Neural cell (in vitro differentiated cells): Measurements from ENCODE around the gene DCAF6.

Source experiments
- CTCF ChIP-seq: fragments of 450-650 bp; IDR thresholded peaks from 2 replicates; pipeline ENCODE4 v1.5.1; 2014; ENCODE audit warnings: antibody characterized with exemption, mild to moderate bottlenecking, moderate library complexity; ENCODE audit not compliant: poor library complexity, severe bottlenecking
- EP300 ChIP-seq: fragments of 450-650 bp; conservative IDR thresholded peaks from 2 replicates; pipeline ENCODE4 v1.6.1; 2014; ENCODE audit warnings: antibody characterized with exemption, mild to moderate bottlenecking, moderate library complexity; ENCODE audit not compliant: poor library complexity, severe bottlenecking
- EZH2 ChIP-seq: fragments of 200-600, 300-800 bp; shearing (Covaris generic), sonication (generic); IDR thresholded peaks from 2 replicates; pipeline ENCODE4 v1.6.1; 2014; ENCODE audit warnings: antibody characterized with exemption, low read length, borderline replicate concordance, mild to moderate bottlenecking; ENCODE audit not compliant: insufficient read depth, poor library complexity, severe bottlenecking
- MXI1 ChIP-seq: fragments of 450-650 bp; conservative IDR thresholded peaks from 2 replicates; pipeline ENCODE4 v1.6.1; 2014; ENCODE audit warnings: antibody characterized with exemption, mild to moderate bottlenecking; ENCODE audit not compliant: poor library complexity, severe bottlenecking
- POLR2AphosphoS5 ChIP-seq: IDR thresholded peaks from 2 replicates; pipeline ENCODE4 v1.6.1; 2012
- RAD21 ChIP-seq: fragments of 450-650 bp; conservative IDR thresholded peaks from 2 replicates; pipeline ENCODE4 v1.6.1; 2014; ENCODE audit warnings: antibody characterized with exemption, mild to moderate bottlenecking, moderate library complexity
- REST ChIP-seq: IDR thresholded peaks from 2 replicates; pipeline ENCODE4 v1.6.1; 2012; ENCODE audit warnings: borderline replicate concordance
- SMC3 ChIP-seq: fragments of 450-650 bp; conservative IDR thresholded peaks from 2 replicates; pipeline ENCODE4 v1.6.1; 2014; ENCODE audit warnings: antibody characterized with exemption, mild to moderate bottlenecking, moderate library complexity; ENCODE audit not compliant: poor library complexity
- TAF1 ChIP-seq: IDR thresholded peaks from 2 replicates; pipeline ENCODE4 v1.6.1; 2012; ENCODE audit warnings: low read depth

GRCh38 chr1:167991546-167991945 is 55.1 kb downstream of the DCAF6 start:
- no peak for TF ChIP-seq CTCF
- no peak for TF ChIP-seq MXI1
- no peak for TF ChIP-seq EZH2
- TF ChIP-seq TAF1, result no peak
- TF ChIP-seq REST, result no peak
- no peak for TF ChIP-seq EP300
- TF ChIP-seq POLR2AphosphoS5, result no peak
- no peak for TF ChIP-seq RAD21
- no peak for TF ChIP-seq SMC3
